DOHH2 (cell line): Measurements from ENCODE around the gene CASKIN1.

Source experiments
- EZH2phosphoT487 ChIP-seq: fragments of 200-600 bp; sonication (generic); IDR thresholded peaks from 2 replicates; pipeline ENCODE4 v1.6.1; 2017; ENCODE audit warnings: borderline replicate concordance, mild to moderate bottlenecking, antibody characterized with exemption, low read length, moderate library complexity, mixed read lengths
- TF ChIP-seq, protein P1 (sequence below): fragments of 200-600 bp; sonication (generic); IDR thresholded peaks from one replicate; pipeline ENCODE4 v1.5.1; 2014; ENCODE audit warnings: antibody characterized with exemption, mild to moderate bottlenecking, low read depth, low read length; ENCODE audit not compliant: poor library complexity, severe bottlenecking

- TF ChIP-seq, protein P1, sequence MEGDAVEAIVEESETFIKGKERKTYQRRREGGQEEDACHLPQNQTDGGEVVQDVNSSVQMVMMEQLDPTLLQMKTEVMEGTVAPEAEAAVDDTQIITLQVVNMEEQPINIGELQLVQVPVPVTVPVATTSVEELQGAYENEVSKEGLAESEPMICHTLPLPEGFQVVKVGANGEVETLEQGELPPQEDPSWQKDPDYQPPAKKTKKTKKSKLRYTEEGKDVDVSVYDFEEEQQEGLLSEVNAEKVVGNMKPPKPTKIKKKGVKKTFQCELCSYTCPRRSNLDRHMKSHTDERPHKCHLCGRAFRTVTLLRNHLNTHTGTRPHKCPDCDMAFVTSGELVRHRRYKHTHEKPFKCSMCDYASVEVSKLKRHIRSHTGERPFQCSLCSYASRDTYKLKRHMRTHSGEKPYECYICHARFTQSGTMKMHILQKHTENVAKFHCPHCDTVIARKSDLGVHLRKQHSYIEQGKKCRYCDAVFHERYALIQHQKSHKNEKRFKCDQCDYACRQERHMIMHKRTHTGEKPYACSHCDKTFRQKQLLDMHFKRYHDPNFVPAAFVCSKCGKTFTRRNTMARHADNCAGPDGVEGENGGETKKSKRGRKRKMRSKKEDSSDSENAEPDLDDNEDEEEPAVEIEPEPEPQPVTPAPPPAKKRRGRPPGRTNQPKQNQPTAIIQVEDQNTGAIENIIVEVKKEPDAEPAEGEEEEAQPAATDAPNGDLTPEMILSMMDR, result peak; percentile 6
- TF ChIP-seq EZH2phosphoT487, result no peak
Measured at GRCh38 chr16:2150418-2151187, 45.8 kb downstream of the CASKIN1 start.
